GM21367 (cell line): ENCODE data around the gene FZD1.

Experiments
- ATAC-seq: cut with Tn5 transposase; IDR thresholded peaks from one replicate; pipeline ENCODE4 v1.9.1; 2021; ENCODE audit not compliant: unreplicated experiment

The FZD1 gene

GRCh38 chr7:91264046-91264923 is at the start of gene FZD1:
FZD1 (plus strand) TSS chr7:91264433; CDS start chr7:91264881, 448 bp downstream.
- peak; percentile 94 for ATAC-seq

- ATAC-seq: no peak
These were observed 37.8 kb upstream of the FZD1 start for GRCh38 chr7:91226411-91226810.

DNA sequence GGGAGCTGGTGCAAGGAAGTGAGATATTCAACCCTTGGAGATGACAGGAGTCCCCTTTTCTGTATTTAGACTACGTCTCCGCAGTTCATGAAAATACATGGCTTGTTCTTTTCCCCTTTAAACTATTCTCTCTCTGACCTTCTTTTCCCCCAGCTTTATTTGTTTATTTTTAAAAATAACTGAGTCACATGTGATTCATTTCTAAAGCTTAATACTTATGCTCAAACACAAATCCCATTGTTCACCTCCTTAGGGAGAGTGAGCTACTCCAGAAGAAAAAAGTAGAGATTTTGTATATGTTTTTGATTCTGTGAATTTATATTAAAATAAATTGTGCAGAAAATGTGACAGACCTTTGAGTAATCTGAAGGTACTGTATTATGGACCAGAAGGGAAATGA is 35.9 kb upstream of the FZD1 start:
- no peak for ATAC-seq

GRCh38 chr7:91228927-91229558 is 35.2 kb upstream of the FZD1 start:
- ATAC-seq: no peak

GRCh38 chr7:91230100-91230499 is 34.1 kb upstream of the FZD1 start:
- no peak for ATAC-seq

GRCh38 chr7:91230503-91230902 is 33.7 kb upstream of the FZD1 start:
- no peak for ATAC-seq

DNA sequence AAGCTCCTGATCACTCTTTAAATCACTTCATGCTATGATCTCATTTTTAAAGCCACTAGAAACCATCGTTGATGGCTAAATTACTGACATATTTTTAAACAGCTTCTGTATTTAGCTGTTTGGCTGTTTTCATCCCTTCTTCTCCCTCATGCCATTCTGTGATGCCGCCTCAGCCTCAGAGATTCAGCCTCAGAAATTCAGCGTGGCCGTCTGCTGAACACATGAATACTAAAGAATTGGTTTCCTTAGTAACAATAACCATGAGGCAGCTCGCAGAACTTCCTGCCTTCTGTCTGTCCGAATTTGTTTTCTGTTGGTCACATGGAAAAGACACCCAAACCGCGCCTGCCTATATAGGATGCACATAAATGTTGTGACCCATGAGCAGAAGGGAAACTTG is 31.0 kb upstream of the FZD1 start:
- no peak for ATAC-seq

- no peak for ATAC-seq
These were observed 28.9 kb upstream of the FZD1 start for GRCh38 chr7:91235211-91235832.

GRCh38 chr7:91239171-91239604 is 25.0 kb upstream of the FZD1 start:
- no peak for ATAC-seq

DNA sequence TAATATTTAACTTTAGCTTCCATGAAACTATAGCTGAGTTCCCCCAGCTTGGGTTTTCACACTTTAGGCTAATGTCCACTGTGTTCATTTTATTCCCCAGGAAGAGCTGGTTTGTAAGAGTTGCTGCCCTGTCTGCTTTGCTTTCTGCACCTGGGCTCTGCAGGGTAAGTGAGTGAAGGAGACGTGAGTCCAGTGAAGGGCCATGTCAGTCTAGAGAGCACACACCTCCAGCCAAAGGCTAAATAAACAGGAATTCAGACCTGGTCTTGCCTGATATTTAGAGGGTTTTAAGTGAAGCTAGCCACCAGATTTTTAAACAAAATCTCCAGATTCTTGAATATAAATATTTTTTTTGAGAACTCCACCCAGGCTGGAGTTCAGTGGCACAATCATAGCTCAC is 24.5 kb upstream of the FZD1 start:
- no peak for ATAC-seq

- ATAC-seq: no peak
These were observed 23.8 kb upstream of the FZD1 start for GRCh38 chr7:91240376-91240941.

DNA sequence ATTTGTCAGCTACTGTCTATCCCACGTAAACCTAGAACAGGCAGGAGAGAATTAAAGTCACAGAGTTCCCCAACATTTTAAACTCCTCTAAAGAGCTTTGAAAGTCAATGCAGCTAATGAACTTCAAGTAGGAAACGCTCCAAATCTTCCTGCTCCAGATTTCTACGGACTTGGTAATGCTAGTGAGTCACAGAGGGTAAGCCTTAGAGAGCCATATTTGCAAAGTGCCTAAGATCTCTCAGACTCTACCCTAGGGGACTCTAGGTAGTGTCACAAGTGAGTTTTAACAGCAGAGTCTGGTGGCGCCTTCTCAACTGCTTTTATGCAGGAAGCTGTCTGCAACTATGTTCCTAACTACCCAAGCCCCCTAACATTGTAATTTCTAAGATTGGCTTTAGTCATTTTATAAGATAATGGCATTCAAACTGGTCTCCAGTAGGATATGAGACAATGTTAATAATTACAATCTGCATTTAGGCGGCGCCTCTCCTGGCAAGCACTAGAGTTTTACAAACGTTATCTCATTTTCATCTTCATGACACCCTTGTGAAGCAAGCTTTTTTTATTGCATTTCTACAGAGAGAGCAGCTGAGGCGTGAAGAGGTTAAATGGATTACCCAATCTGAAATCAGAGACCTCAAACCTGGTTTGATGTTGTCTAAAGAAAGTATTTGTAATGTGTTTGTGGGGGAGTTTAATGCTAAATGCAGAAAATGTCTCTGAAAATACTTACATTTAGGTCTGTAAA is 22.0 kb upstream of the FZD1 start:
- ATAC-seq: no peak

- ATAC-seq: no peak
These were observed 20.5 kb upstream of the FZD1 start for GRCh38 chr7:91243591-91244301.

DNA sequence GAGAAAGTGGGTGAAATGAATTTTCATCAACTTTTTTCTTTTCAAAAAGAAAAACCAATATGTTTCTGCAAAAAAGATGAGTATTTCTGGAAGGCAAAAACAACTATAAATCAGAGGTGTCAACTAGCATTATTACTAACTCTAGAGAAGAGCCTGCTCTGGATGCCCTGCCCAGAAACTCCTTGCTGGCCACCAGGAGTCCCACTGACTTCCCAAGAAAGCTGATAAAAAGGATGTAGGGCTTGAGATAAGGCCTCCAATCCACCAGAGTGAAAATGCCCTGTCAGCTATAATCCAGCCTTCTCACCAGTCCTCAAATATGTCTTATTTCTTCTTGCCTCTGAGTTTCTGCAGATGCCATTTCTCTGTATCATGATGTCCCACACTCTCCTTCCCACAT is 16.7 kb upstream of the FZD1 start:
- ATAC-seq: no peak

DNA sequence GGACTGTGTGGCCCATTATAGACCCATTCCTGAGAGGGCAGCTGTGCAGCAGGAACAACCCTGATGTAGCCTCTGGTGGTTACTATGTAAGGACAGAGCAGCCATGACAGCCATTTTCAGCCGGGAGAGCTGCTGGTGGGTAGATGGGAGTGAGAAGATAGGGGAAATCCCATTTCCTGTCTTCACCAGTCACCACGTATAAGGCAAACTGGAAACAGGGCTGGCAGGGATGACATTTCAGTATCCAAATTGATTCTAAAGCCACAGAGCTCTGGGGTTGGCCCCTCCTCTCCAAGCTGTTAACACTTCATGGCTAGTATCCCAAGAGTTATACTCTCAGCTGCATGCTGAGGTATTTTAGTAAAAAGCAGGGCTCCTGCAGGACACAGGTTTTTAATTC is 15.2 kb upstream of the FZD1 start:
- no peak for ATAC-seq

DNA sequence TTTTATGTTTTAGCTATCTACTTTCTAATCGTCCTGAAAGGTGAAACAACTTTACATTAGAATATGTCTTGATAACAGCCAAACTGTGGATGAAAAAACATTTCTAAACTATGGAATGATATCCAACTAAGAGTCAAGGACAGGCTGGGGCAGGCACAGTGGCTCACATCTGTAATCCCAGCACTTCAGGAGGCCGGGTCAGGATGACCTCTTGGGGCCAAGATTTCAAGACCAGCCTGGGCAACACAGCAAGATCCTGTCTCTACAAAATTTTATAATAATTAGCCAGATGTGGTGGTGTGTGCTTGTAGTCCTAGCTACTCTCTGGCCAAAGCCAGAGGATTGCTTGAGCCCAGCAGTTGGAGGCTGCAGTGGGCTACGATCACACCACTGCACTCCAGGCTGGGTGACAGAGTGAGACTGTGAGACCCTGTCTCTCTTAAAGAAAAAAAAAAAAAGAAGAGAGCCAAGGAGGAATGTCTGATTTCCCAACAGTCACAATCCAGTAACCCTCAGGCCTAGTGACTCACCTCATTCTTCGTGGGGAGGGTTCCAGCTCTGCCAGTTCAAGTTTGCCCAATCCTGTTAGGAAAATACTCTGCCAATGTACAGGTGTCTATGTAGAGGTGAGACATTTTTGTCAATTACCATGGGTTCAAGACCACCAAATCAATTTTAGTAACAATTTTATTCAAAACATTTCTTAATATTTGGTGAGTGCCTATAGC is 14.6 kb upstream of the FZD1 start:
- ATAC-seq: no peak

DNA sequence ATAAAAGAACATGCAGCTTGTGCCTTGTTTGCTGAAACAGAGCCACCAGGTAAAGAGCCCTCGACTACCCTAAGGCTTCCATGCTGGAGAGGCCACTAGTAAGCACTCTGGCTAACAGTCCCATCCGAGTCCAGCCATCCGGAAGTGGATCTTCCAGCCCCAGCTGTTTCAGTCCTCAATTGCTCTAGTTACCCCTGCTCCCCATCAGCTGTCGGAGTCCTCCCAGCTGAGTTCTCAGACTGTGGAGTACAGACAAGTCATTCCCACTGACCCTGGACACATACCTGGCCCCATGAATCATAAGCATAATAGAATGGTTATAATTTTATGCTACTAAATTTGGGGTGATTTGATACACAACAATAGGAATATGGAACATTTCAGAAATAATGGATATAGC is 13.5 kb upstream of the FZD1 start:
- ATAC-seq: no peak

GRCh38 chr7:91251877-91252276 is 12.4 kb upstream of the FZD1 start:
- ATAC-seq: no peak

GRCh38 chr7:91263384-91264045 is 718 bp upstream of the FZD1 start:
- no peak for ATAC-seq
